Mesenchymal stem cell (in vitro differentiated cells and primary cell): ENCODE measurements around the gene COL25A1.
A peak's percentile ranks its signal among the peaks of the same experiment; 100 is the strongest.

Experiments
- DNase-seq: peaks from one replicate; pipeline ENCODE4 v3.0.0-alpha.2; 2013
- H2AFZ ChIP-seq: one replicate; pipeline ENCODE4 v1.6.1; 2013; ENCODE audit warnings: low read depth, mild to moderate bottlenecking, control low read depth, inconsistent platforms, low read length, moderate library complexity
- H2AK5ac ChIP-seq: 2 replicates; pipeline ENCODE4 v1.6.1; 2013; ENCODE audit warnings: low read length, moderate library complexity, mild to moderate bottlenecking, inconsistent platforms; ENCODE audit not compliant: severe bottlenecking
- H2BK120ac ChIP-seq: one replicate; pipeline ENCODE4 v1.6.1; 2013; ENCODE audit warnings: low read depth, mild to moderate bottlenecking, inconsistent platforms, low read length, moderate library complexity
- H2BK12ac ChIP-seq, 2 experiments: one replicate each; pipeline ENCODE4 v1.6.1; 2013; ENCODE audit warnings: inconsistent platforms in 2 of 2, low read length in 2 of 2, mild to moderate bottlenecking in 2 of 2, moderate library complexity in 2 of 2, control low read depth in 1 of 2
- H2BK15ac ChIP-seq: one replicate; pipeline ENCODE4 v1.6.1; 2013; ENCODE audit warnings: mild to moderate bottlenecking, low read depth, inconsistent platforms; ENCODE audit not compliant: poor library complexity, severe bottlenecking
- H2BK5ac ChIP-seq: 2 replicates; pipeline ENCODE4 v1.6.1; 2013; ENCODE audit warnings: low read depth, mild to moderate bottlenecking, low read length, control low read depth, inconsistent platforms; ENCODE audit not compliant: poor library complexity, severe bottlenecking
- H3K14ac ChIP-seq, 2 experiments: one replicate each; pipeline ENCODE4 v1.6.1; 2013; ENCODE audit warnings: inconsistent platforms in 2 of 2, low read length in 2 of 2, control low read depth in 1 of 2, mild to moderate bottlenecking in 1 of 2, moderate library complexity in 1 of 2
- H3K18ac ChIP-seq, 2 experiments: one replicate each; pipeline ENCODE4 v1.6.1; 2013; ENCODE audit warnings: inconsistent platforms in 2 of 2, low read length in 2 of 2, control low read depth in 1 of 2, low read depth in 1 of 2, mild to moderate bottlenecking in 1 of 2
- H3K23ac ChIP-seq, 2 experiments: one replicate each; pipeline ENCODE4 v1.6.1; 2013; ENCODE audit warnings: inconsistent platforms in 2 of 2, low read length in 2 of 2, mild to moderate bottlenecking in 2 of 2, moderate library complexity in 2 of 2, control low read depth in 1 of 2
- H3K27ac ChIP-seq: 2 replicates; pipeline ENCODE4 v1.5.1; 2013; ENCODE audit warnings: mild to moderate bottlenecking, moderate library complexity, low read length, control low read depth, inconsistent platforms; ENCODE audit not compliant: poor library complexity, severe bottlenecking
- H3K27me3 ChIP-seq, 2 experiments: 2 replicates each; pipeline versions ENCODE4 v1.6.1 to v1.7.0; 2013; ENCODE audit warnings: low read length in 2 of 2, mild to moderate bottlenecking in 2 of 2, moderate library complexity in 2 of 2, control low read depth in 1 of 2, inconsistent platforms in 1 of 2; ENCODE audit not compliant: control insufficient read depth in 1 of 2, insufficient read depth in 1 of 2
- H3K36me3 ChIP-seq, 2 experiments: 2 replicates each; pipeline versions ENCODE4 v1.6.1 to v1.7.0; 2013; ENCODE audit warnings: low read length in 2 of 2, control low read depth in 1 of 2, inconsistent platforms in 1 of 2, low read depth in 1 of 2, mild to moderate bottlenecking in 1 of 2; ENCODE audit not compliant: insufficient read depth in 2 of 2, control insufficient read depth in 1 of 2
- H3K4ac ChIP-seq, 2 experiments: one replicate each; pipeline ENCODE4 v1.6.1; 2013; ENCODE audit warnings: inconsistent platforms in 2 of 2, low read length in 2 of 2, mild to moderate bottlenecking in 2 of 2, moderate library complexity in 2 of 2, control low read depth in 1 of 2, low read depth in 1 of 2
- H3K4me1 ChIP-seq: 2 replicates; pipeline ENCODE4 v1.6.1; 2013; ENCODE audit warnings: low read depth, low read length, control low read depth; ENCODE audit not compliant: control insufficient read depth, insufficient read depth
- H3K4me2 ChIP-seq: 2 replicates; pipeline ENCODE4 v1.6.1; 2013; ENCODE audit warnings: low read length, mild to moderate bottlenecking, inconsistent platforms; ENCODE audit not compliant: poor library complexity, severe bottlenecking
- H3K4me3 ChIP-seq, 2 experiments: 2 replicates each; pipeline versions ENCODE4 v1.5.1 to v1.7.0; 2013; ENCODE audit warnings: low read length in 2 of 2, mild to moderate bottlenecking in 2 of 2, control low read depth in 1 of 2, low read depth in 1 of 2; ENCODE audit not compliant: insufficient read depth in 1 of 2
- H3K79me1 ChIP-seq: replicated peaks from 2 replicates; pipeline ENCODE4 v1.6.1; 2013; ENCODE audit warnings: mild to moderate bottlenecking, control low read depth, low read length, inconsistent platforms; ENCODE audit not compliant: poor library complexity, severe bottlenecking
- H3K9ac ChIP-seq: 2 replicates; pipeline ENCODE4 v1.7.0; 2013; ENCODE audit warnings: mild to moderate bottlenecking, low read length, moderate library complexity
- H3K9me3 ChIP-seq: 2 replicates; pipeline ENCODE4 v1.7.0; 2013; ENCODE audit warnings: mild to moderate bottlenecking, low read length; ENCODE audit not compliant: control insufficient read depth
- H4K8ac ChIP-seq: one replicate; pipeline ENCODE4 v1.6.1; 2013; ENCODE audit warnings: inconsistent platforms, mild to moderate bottlenecking, low read length, moderate library complexity
- H4K91ac ChIP-seq: one replicate; pipeline ENCODE4 v1.6.1; 2013; ENCODE audit warnings: mild to moderate bottlenecking, low read length, inconsistent platforms
- WGBS: methylation state at CpG from one replicate; pipeline ENCODE4 v1.1.7; 2013; ENCODE audit warnings: mixed read lengths; 5-methylcytosine and 5-hydroxymethylcytosine counted together

Gene COL25A1

DNA sequence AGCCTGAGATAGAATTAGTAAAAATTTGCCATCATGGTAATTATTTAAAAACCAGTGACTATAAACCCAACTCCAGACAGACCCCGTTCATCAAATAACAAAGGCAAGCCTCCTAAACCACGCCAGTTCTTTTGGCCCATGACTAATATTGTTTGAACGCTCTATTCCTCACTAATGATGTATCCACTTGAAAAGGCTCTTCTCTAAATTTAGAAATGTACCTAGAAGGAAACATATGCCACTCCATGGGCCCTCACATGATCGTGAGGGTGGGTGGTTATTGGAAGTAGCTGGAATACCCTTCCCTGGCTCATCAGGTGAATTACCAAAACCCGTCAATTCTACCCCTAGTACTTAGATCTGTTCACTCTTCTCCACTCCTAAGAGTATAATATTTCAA, 249.2 kb downstream of the COL25A1 start:
- H3K9me3 ChIP-seq: no peaks in the 10 kb centered on the region
- H2AFZ ChIP-seq: no peak overlapping the region
- no peak overlapping the region for H2BK12ac ChIP-seq
- no peak overlapping the region for H4K91ac ChIP-seq
- 29% methylated on average over 3 of the region's 5 CpGs for WGBS
- H3K79me1 ChIP-seq: no peaks in the 10 kb centered on the region
- no peak overlapping the region for H3K14ac ChIP-seq
- no peak overlapping the region for H2BK5ac ChIP-seq
- H3K27me3 ChIP-seq: no peaks in the 10 kb centered on the region
- no peak overlapping the region for H3K23ac ChIP-seq
- H4K8ac ChIP-seq: no peak overlapping the region
- peak overlapping the region in 1 of 2 experiments; percentile 24 for H3K18ac ChIP-seq
- peak; percentile 27 for DNase-seq
- no peak overlapping the region for H3K9ac ChIP-seq
- H3K36me3 ChIP-seq: no peaks in the 10 kb centered on the region
- H3K27ac ChIP-seq: no peak overlapping the region
- H3K4ac ChIP-seq: no peak overlapping the region
- H2BK15ac ChIP-seq: no peak overlapping the region
- no peaks in the 10 kb centered on the region for H3K4me1 ChIP-seq
- no peak overlapping the region for H3K4me2 ChIP-seq
- no peak overlapping the region for H2BK120ac ChIP-seq
- H3K4me3 ChIP-seq: no peak overlapping the region
- no peak overlapping the region for H2AK5ac ChIP-seq

GRCh38 chr4:109052821-109053220, 249.6 kb downstream of the COL25A1 start:
- Histone ChIP-seq H3K79me1 (no peaks in the 10 kb centered on the region), H3K9me3 (no peaks in the 10 kb centered on the region), H3K18ac (no peak overlapping the region), H3K14ac (no peak overlapping the region), H2AFZ (no peak overlapping the region), H3K27me3 (no peaks in the 10 kb centered on the region), H3K4me1 (no peaks in the 10 kb centered on the region), H4K8ac (no peak overlapping the region), H2BK12ac (no peak overlapping the region), H4K91ac (no peak overlapping the region), H3K9ac (no peak overlapping the region), H2AK5ac (no peak overlapping the region), H3K4me2 (no peak overlapping the region), H3K23ac (no peak overlapping the region), H3K36me3 (no peaks in the 10 kb centered on the region), H2BK120ac (no peak overlapping the region), H2BK15ac (no peak overlapping the region), H3K27ac (no peak overlapping the region), H3K4ac (no peak overlapping the region), H3K4me3 (no peak overlapping the region), H2BK5ac (no peak overlapping the region)
- no peak for DNase-seq
- WGBS: no CpG with 5 or more reads among the region's 1 CpG

DNA sequence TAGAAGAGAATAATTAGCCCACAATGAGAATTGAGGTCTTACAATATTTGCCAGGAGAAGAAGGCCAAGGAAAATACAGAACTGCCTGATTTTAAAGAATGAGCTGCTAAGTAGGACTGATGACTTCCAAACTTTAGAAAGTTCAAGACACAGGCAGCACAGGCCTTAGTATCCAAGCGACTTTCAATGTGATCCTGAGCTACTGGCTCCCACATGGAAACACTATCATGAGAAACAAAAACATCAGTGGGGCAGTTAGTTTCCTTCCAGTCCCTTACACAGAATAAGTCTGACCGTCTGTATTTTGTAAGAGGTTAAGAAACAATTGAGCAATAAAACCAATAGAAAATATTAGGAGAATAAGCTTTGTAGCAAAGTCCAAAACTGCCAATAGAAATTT, 251.4 kb downstream of the COL25A1 start:
- Histone ChIP-seq H3K4me3 (no peak overlapping the region), H2BK120ac (no peak overlapping the region), H2BK5ac (no peak overlapping the region), H4K91ac (no peak overlapping the region), H3K4ac (no peak overlapping the region), H3K4me1 (no peaks in the 10 kb centered on the region), H3K79me1 (no peaks in the 10 kb centered on the region), H3K9ac (no peak overlapping the region), H2BK15ac (no peak overlapping the region), H2AK5ac (no peak overlapping the region), H3K18ac (no peak overlapping the region), H3K23ac (no peak overlapping the region), H2AFZ (no peak overlapping the region), H2BK12ac (no peak overlapping the region), H3K4me2 (no peak overlapping the region), H4K8ac (no peak overlapping the region), H3K27me3 (no peaks in the 10 kb centered on the region), H3K36me3 (no peaks in the 10 kb centered on the region), H3K14ac (no peak overlapping the region), H3K9me3 (no peaks in the 10 kb centered on the region), H3K27ac (no peak overlapping the region)
- 88% methylated on average over 1 of the region's 2 CpGs for WGBS
- DNase-seq: no peak

GRCh38 chr4:109049926-109050325, 252.5 kb downstream of the COL25A1 start:
- H3K9me3 ChIP-seq: no peaks in the 10 kb centered on the region
- DNase-seq: no peak
- WGBS: 100% methylated on average over 1 of the region's 3 CpGs

More at GRCh38 chr4:109049926-109050325, 252.5 kb downstream of the COL25A1 start:
- Histone ChIP-seq H3K4ac (no peak overlapping the region), H3K9ac (no peak overlapping the region), H2BK12ac (no peak overlapping the region), H3K79me1 (no peaks in the 10 kb centered on the region), H2AFZ (no peak overlapping the region), H3K14ac (no peak overlapping the region), H3K27ac (no peak overlapping the region), H4K91ac (no peak overlapping the region), H3K4me1 (no peaks in the 10 kb centered on the region), H2BK5ac (no peak overlapping the region), H3K36me3 (no peaks in the 10 kb centered on the region), H4K8ac (no peak overlapping the region), H2BK120ac (no peak overlapping the region), H2BK15ac (no peak overlapping the region), H2AK5ac (no peak overlapping the region), H3K23ac (no peak overlapping the region), H3K4me2 (no peak overlapping the region), H3K18ac (no peak overlapping the region), H3K4me3 (no peak overlapping the region), H3K27me3 (no peaks in the 10 kb centered on the region)
